Spleen (tissue), 7 donors: ENCODE data around the gene C12orf43.

ENCODE experiments used
- POLR2A ChIP-seq, 3 donors: fragments of 450-650 bp; IDR thresholded peaks; one replicate each; pipeline ENCODE4 v1.5.1; 2017; ENCODE audit warnings: antibody characterized with exemption in 3 of 3, mild to moderate bottlenecking in 1 of 3
- POLR2AphosphoS5 ChIP-seq, 3 donors: sonication (generic); formaldehyde crosslinking; IDR thresholded peaks; one replicate each; pipeline ENCODE4 v1.5.1; 2017; ENCODE audit warnings: antibody characterized with exemption in 3 of 3
- TF ChIP-seq, protein P1 (sequence below), 11 experiments: fragments of 200-600 bp in 7 of 11; fragments of 450-650 bp in 4 of 11; sonication (generic) in 4 of 11; IDR thresholded peaks in 8 of 11; conservative IDR thresholded peaks in 3 of 11; 1 replicate in 7 of 11; 2 replicates in 4 of 11; pipeline versions ENCODE4 v1.4.0 to v1.8.0; 2016 to 2021; ENCODE audit warnings: antibody characterized with exemption in 11 of 11, inconsistent platforms in 4 of 11, mild to moderate bottlenecking in 1 of 11
- donor health status: DM: no; HTN: no; CAD: no; lungs with moderate emphysema.
- donor health status: DM: no; HTN: no; CAD: no.
- donor health status: DM: no; HTN: no; CAD: no.

DNA sequence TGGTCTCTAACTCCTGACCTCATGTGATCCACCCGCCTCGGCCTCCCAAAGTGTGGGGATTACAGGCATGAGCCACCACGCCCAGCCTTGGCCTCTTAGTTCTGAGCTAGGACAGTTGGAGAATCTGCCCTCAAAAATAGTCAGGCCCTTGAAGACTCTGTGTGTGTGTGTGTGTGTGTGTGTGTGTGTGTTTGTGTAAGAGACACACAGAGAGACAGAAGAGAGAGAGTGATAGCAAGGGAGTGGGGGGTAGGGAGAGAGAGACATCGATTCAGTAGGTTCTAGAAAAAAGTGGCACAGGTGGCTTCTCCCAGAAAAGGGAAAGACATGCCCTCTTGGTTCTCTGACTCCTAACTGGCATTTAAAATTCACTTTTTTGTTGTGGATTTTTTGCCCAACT lies 32.5 kb downstream of the C12orf43 start:
- TF ChIP-seq, protein P1, sequence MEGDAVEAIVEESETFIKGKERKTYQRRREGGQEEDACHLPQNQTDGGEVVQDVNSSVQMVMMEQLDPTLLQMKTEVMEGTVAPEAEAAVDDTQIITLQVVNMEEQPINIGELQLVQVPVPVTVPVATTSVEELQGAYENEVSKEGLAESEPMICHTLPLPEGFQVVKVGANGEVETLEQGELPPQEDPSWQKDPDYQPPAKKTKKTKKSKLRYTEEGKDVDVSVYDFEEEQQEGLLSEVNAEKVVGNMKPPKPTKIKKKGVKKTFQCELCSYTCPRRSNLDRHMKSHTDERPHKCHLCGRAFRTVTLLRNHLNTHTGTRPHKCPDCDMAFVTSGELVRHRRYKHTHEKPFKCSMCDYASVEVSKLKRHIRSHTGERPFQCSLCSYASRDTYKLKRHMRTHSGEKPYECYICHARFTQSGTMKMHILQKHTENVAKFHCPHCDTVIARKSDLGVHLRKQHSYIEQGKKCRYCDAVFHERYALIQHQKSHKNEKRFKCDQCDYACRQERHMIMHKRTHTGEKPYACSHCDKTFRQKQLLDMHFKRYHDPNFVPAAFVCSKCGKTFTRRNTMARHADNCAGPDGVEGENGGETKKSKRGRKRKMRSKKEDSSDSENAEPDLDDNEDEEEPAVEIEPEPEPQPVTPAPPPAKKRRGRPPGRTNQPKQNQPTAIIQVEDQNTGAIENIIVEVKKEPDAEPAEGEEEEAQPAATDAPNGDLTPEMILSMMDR (IDR thresholded peaks at IDR 0.05 in 8 of 11, conservative IDR thresholded peaks at IDR 0.05 in 3 of 11) = no peak
- TF ChIP-seq POLR2AphosphoS5 (IDR thresholded peaks at IDR 0.05) (no peak), POLR2A (IDR thresholded peaks at IDR 0.05) (no peak)
